Karpas-422 (cell line): Measurements from ENCODE around the gene GPRIN2. TPM values are rescaled to one million over a fixed set of nuclear protein-coding genes. Genes with fewer than 3 reads are reported as not detected.

ENCODE experiments used
- DNase-seq: peaks from one replicate; pipeline ENCODE4 v3.0.0-alpha.2; 2015
- H2AFZ ChIP-seq: fragments of 200-600 bp; sonication (generic); 2 replicates; pipeline ENCODE4 v1.6.1; 2014; ENCODE audit warnings: antibody characterized with exemption, low read length, mixed read lengths
- H3K27ac ChIP-seq: fragments of 200-600 bp; sonication (generic); 2 replicates; pipeline ENCODE4 v1.5.1; 2014; ENCODE audit warnings: mild to moderate bottlenecking, low read length, moderate library complexity
- H3K27me3 ChIP-seq: fragments of 200-600 bp; sonication (generic); 2 replicates; pipeline ENCODE4 v1.6.1; 2014; ENCODE audit warnings: low read length, mixed read lengths
- H3K36me3 ChIP-seq: fragments of 200-600 bp; sonication (generic); 2 replicates; pipeline ENCODE4 v1.6.1; 2014; ENCODE audit warnings: low read length, mixed read lengths; ENCODE audit not compliant: insufficient read depth
- H3K4me1 ChIP-seq: fragments of 200-600 bp; sonication (generic); 2 replicates; pipeline ENCODE4 v1.6.1; 2014; ENCODE audit warnings: mild to moderate bottlenecking, low read length, mixed read lengths
- H3K4me2 ChIP-seq: fragments of 200-600 bp; sonication (generic); 2 replicates; pipeline ENCODE4 v1.6.1; 2014; ENCODE audit warnings: low read length, low read depth, mild to moderate bottlenecking; ENCODE audit not compliant: poor library complexity, severe bottlenecking
- H3K4me3 ChIP-seq: fragments of 200-600 bp; sonication (generic); 2 replicates; pipeline ENCODE4 v1.5.1; 2014; ENCODE audit warnings: mild to moderate bottlenecking, antibody characterized with exemption, low read length, mixed read lengths
- H3K79me2 ChIP-seq: fragments of 200-600 bp; sonication (generic); 2 replicates; pipeline ENCODE4 v1.6.1; 2014; ENCODE audit warnings: mild to moderate bottlenecking, low read length, mixed read lengths
- H3K9ac ChIP-seq: fragments of 200-600 bp; sonication (generic); 2 replicates; pipeline ENCODE4 v1.6.0; 2014; ENCODE audit warnings: low read length
- H3K9me2 ChIP-seq: fragments of 200-600 bp; sonication (generic), shearing (Covaris generic); replicated peaks from 2 replicates; pipeline ENCODE4 v1.6.0; 2014; ENCODE audit warnings: mild to moderate bottlenecking, low read length, moderate library complexity; ENCODE audit not compliant: insufficient read depth
- H3K9me3 ChIP-seq: fragments of 300-700, 200-600 bp; sonication (generic); 2 replicates; pipeline ENCODE4 v1.6.1; 2014; ENCODE audit warnings: low read length, mixed read lengths
- H4K20me1 ChIP-seq: fragments of 200-600 bp; sonication (generic); 2 replicates; pipeline ENCODE4 v1.6.1; 2014; ENCODE audit warnings: mild to moderate bottlenecking, antibody characterized with exemption, low read length, low read depth; ENCODE audit not compliant: insufficient read depth
- total RNA-seq: library from RNA; depleted of rRNA; stranded (reverse); fragments of >200 nt; shearing (Covaris generic); gene quantifications from 2 replicates; pipeline ENCODE4 v1.2.3, GENCODE V29; 2014; ENCODE audit warnings: low replicate concordance

Gene GPRIN2
- total RNA-seq, 1 experiment from 2014 or later: not detected

DNA sequence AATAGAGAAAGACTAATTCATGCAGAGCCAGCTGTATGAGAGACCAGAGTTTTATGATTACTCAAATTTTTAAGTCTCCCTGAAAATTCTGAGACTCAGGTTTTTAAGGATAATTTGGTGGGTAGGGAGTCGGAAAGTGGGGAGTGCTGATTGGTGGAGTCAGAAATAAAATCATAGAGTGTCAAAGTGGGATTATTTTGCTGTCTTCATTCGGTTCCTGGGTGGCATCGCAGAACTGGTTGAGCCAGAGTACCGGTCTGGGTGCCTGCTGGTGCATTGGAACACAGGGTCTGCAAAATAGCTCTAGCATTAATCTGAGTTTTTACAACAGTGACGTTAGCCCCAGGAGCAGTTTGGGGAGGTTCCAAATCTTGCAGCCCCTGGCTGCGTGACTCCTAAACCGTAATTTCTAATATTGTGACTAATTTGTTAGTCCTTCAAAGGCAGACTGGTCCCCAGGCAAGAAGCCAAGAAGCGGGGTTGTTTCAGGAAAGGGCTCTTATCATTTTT lies 32.4 kb downstream of the GPRIN2 start:
- Histone ChIP-seq H4K20me1 (no peaks in the 10 kb centered on the region), H3K27me3 (no peaks in the 10 kb centered on the region), H3K4me2 (no peak overlapping the region), H3K9me3 (peaks cover 7% of the 10 kb centered on the region; the same call in 1 of the 2 replicates), H3K9ac (no peak overlapping the region), H3K79me2 (no peaks in the 10 kb centered on the region), H2AFZ (no peak overlapping the region), H3K27ac (no peak overlapping the region), H3K9me2 (no peaks in the 10 kb centered on the region), H3K4me1 (no peaks in the 10 kb centered on the region), H3K4me3 (no peak overlapping the region), H3K36me3 (no peaks in the 10 kb centered on the region)
- DNase-seq: no peak

GRCh38 chr10:46523119-46523961 lies 33.1 kb downstream of the GPRIN2 start:
- DNase-seq: no peak
- H3K9me3 ChIP-seq: peaks cover 7% of the 10 kb centered on the region; the same call in 1 of the 2 replicates
- H3K4me2 ChIP-seq: no peak overlapping the region
- H3K4me3 ChIP-seq: no peak overlapping the region
- no peaks in the 10 kb centered on the region for H3K36me3 ChIP-seq
- no peaks in the 10 kb centered on the region for H3K79me2 ChIP-seq
- H2AFZ ChIP-seq: no peak overlapping the region
- no peaks in the 10 kb centered on the region for H4K20me1 ChIP-seq
- no peaks in the 10 kb centered on the region for H3K27me3 ChIP-seq
- H3K4me1 ChIP-seq: no peaks in the 10 kb centered on the region
- no peaks in the 10 kb centered on the region for H3K9me2 ChIP-seq
- no peak overlapping the region for H3K27ac ChIP-seq
- H3K9ac ChIP-seq: no peak overlapping the region

DNA sequence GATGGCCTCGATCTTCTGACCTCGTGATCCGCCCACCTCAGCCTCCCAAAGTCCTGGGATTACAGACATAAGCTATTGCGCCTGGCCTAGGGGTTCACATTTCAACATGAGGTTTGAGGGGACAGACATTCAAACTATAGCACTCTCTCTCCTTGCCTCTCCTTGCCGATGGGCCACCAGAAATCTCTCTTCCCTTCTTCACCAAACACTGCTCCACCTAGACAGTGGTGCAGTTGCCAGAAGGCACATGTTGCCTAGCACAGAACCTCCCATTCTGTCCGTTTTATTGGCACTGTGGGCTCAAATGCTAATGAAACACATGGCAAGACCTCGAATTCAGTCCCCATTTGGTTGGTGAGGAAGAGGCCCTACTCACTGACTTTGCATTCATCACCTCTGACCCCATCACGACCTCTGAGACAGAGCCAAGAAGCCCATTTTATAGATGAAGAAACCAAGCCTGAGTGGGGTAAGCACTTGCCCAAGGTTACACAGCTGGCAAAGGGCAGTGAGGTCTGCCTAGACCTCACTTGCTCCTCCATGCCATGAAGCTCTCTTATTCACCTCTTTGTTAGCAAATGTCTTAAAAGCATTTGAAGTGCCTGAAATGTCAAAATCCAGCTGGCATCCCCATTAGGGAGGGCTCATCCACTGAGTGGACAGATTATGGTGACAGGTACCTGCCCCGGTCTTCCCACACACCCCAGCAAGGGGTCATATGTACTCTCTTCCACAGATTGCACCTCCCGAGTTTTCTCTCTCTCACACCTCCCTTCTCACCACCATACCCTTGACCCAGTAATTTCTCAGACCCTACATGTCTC lies 34.0 kb downstream of the GPRIN2 start:
- Histone ChIP-seq H3K27me3 (no peaks in the 10 kb centered on the region), H3K4me1 (no peaks in the 10 kb centered on the region), H2AFZ (no peak overlapping the region), H3K9ac (no peak overlapping the region), H3K4me3 (no peak overlapping the region), H3K79me2 (no peaks in the 10 kb centered on the region), H3K9me3 (peaks cover 7% of the 10 kb centered on the region; the same call in 1 of the 2 replicates), H3K36me3 (no peaks in the 10 kb centered on the region), H3K27ac (no peak overlapping the region), H3K4me2 (no peak overlapping the region), H3K9me2 (no peaks in the 10 kb centered on the region), H4K20me1 (no peaks in the 10 kb centered on the region)
- DNase-seq: no peak

DNA sequence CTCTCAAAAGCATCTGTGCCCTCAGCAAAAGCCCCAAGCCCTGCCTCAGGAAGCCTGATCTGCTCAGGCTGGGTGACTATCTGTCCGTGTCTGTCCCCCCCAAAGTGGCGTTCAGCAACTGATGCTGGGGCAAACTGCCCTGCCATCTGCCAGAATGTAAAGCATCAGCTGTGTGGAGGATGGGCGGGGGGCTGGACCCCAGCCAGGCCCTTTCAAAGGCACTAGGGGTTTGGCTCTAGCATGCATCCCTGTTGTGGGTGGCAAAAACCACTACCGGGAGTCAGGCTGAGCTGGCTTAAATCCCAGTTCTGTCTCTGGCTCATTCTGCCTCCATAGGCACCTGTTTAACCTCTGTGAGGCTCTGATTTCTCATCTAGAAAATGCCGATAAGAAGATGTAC lies 35.5 kb downstream of the GPRIN2 start:
- no peak for DNase-seq

DNA sequence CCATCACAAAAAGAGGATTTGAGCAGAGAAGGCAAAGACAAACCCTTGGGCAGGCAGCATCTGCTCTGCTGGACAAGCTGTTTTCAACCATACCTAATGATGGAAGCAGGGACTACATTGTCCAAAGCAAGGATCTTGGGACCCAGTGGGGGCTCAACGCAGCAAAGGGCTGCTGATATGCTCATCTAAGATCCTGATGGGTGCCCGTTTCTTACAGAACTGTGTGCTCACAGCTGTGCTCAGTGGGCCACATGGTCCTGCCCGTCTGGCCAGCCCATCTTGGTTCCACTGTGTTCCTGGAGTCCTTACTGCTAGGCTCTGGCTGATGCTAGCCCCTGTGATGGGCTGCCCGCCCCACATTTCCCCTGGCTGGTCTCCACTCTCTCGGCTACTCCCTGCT lies 36.1 kb downstream of the GPRIN2 start:
- no peak overlapping the region for H3K27ac ChIP-seq
- no peaks in the 10 kb centered on the region for H3K9me3 ChIP-seq
- H3K4me2 ChIP-seq: no peak overlapping the region
- no peak overlapping the region for H3K9ac ChIP-seq
- H3K27me3 ChIP-seq: no peaks in the 10 kb centered on the region
- no peaks in the 10 kb centered on the region for H3K4me1 ChIP-seq
- no peaks in the 10 kb centered on the region for H3K79me2 ChIP-seq
- H4K20me1 ChIP-seq: no peaks in the 10 kb centered on the region
- no peak overlapping the region for H2AFZ ChIP-seq
- H3K9me2 ChIP-seq: no peaks in the 10 kb centered on the region
- DNase-seq: no peak
- H3K4me3 ChIP-seq: no peak overlapping the region
- H3K36me3 ChIP-seq: no peaks in the 10 kb centered on the region

More for the DNA sequence above, 35.5 kb downstream of the GPRIN2 start:
- Histone ChIP-seq H3K79me2 (no peaks in the 10 kb centered on the region), H3K9me3 (peaks cover 3% of the 10 kb centered on the region; the same call in 1 of the 2 replicates), H3K9ac (no peak overlapping the region), H3K4me2 (no peak overlapping the region), H4K20me1 (no peaks in the 10 kb centered on the region), H3K27me3 (no peaks in the 10 kb centered on the region), H3K4me3 (no peak overlapping the region), H3K9me2 (no peaks in the 10 kb centered on the region), H3K4me1 (no peaks in the 10 kb centered on the region), H2AFZ (no peak overlapping the region), H3K27ac (no peak overlapping the region), H3K36me3 (no peaks in the 10 kb centered on the region)

GRCh38 chr10:46518028-46518725 lies 38.3 kb downstream of the GPRIN2 start:
- Histone ChIP-seq H3K27ac (no peak overlapping the region), H3K79me2 (no peaks in the 10 kb centered on the region), H3K9ac (no peak overlapping the region), H3K4me1 (no peaks in the 10 kb centered on the region), H3K9me2 (no peaks in the 10 kb centered on the region), H3K36me3 (no peaks in the 10 kb centered on the region), H3K4me3 (no peak overlapping the region), H3K9me3 (no peaks in the 10 kb centered on the region), H2AFZ (no peak overlapping the region), H3K4me2 (no peak overlapping the region), H3K27me3 (no peaks in the 10 kb centered on the region), H4K20me1 (no peaks in the 10 kb centered on the region)
- DNase-seq: no peak

DNA sequence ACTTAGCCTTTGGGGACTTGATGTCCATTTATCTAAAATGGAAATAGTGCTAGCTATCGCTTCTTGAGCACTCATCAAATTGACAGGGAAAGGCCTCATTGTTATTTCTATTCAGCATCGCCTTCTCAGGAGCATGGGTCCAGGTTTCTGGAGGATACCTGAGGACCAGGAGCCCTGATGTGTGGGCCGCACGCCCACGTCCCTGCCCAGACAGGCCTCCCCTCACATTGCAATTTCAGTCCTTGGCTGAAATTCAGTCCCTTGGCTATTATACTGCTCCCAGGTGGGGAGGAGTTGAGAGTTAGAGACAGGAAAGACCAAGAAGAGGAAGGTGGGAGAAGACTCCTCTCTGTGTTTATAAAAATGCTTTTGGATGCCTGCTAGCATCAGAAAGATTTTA lies 38.9 kb downstream of the GPRIN2 start:
- Histone ChIP-seq H3K4me2 (no peak overlapping the region), H3K27ac (no peak overlapping the region), H3K4me3 (no peak overlapping the region), H3K79me2 (no peaks in the 10 kb centered on the region), H3K27me3 (no peaks in the 10 kb centered on the region), H3K9me3 (no peaks in the 10 kb centered on the region), H3K9me2 (no peaks in the 10 kb centered on the region), H3K4me1 (no peaks in the 10 kb centered on the region), H4K20me1 (no peaks in the 10 kb centered on the region), H3K36me3 (no peaks in the 10 kb centered on the region), H2AFZ (no peak overlapping the region), H3K9ac (no peak overlapping the region)
- DNase-seq: no peak
